ENCODE measurements around the gene ADCY1.
A peak's percentile ranks its signal among the peaks of the same experiment; 100 is the strongest.

The ADCY1 gene

DNA sequence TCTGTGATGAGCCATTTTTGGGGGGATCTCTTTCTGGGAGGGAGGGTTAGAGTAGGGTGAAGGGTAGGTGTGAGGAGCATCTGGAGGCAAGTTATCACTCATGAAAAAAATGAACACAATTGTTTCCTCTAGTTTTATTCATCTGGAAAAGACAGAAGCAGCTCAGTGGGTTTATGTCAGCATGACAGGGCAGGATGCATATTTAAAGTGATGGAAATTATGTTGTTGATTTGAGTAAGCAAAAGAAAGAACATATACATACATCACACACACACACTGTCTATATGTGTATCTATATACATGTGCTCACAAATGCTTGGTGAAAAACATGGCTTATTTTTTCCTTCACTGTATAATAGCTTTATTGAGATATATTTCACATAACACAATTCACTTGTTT, 114.2 kb downstream of the ADCY1 start:
- DNase-seq, result no peak
- H3K4me1 ChIP-seq (ENCODE audit: control extremely low read depth in 1 of 4, control insufficient read depth in 4 of 4, insufficient read depth in 4 of 4, low read length in 3 of 4), result peaks cover 0 to 18% (median 10%) of the 10 kb centered on the region in 4 experiments
- POLR2A ChIA-PET, result no interaction called here
- no peak overlapping the region for H3K4me3 ChIP-seq (ENCODE audit: control insufficient read depth in 1 of 7, extremely low read depth in 1 of 7, insufficient read depth in 4 of 7, low read depth in 2 of 7, low read length in 6 of 7)
- CTCF ChIA-PET, result no interaction called here
- H3K27me3 ChIP-seq (replicated peaks in 2 of 5; ENCODE audit: control insufficient read depth in 4 of 5, insufficient read depth in 5 of 5, low read length in 4 of 5), result peaks cover 0 to 2% (median 0%) of the 10 kb centered on the region in 5 experiments
- H3K27ac ChIP-seq (ENCODE audit: insufficient read depth in 1 of 2, low read depth in 1 of 2, low read length in 2 of 2, poor library complexity in 1 of 2, severe bottlenecking in 2 of 2), result no peak overlapping the region
- H3K9me3 ChIP-seq (ENCODE audit: control extremely low read depth in 1 of 5, control insufficient read depth in 4 of 5, insufficient read depth in 2 of 5, low read depth in 1 of 5, low read length in 4 of 5), result no peaks in the 10 kb centered on the region
- H3K36me3 ChIP-seq (ENCODE audit: control insufficient read depth in 4 of 4, insufficient read depth in 4 of 4, low read length in 3 of 4), result no peaks in the 10 kb centered on the region

DNA sequence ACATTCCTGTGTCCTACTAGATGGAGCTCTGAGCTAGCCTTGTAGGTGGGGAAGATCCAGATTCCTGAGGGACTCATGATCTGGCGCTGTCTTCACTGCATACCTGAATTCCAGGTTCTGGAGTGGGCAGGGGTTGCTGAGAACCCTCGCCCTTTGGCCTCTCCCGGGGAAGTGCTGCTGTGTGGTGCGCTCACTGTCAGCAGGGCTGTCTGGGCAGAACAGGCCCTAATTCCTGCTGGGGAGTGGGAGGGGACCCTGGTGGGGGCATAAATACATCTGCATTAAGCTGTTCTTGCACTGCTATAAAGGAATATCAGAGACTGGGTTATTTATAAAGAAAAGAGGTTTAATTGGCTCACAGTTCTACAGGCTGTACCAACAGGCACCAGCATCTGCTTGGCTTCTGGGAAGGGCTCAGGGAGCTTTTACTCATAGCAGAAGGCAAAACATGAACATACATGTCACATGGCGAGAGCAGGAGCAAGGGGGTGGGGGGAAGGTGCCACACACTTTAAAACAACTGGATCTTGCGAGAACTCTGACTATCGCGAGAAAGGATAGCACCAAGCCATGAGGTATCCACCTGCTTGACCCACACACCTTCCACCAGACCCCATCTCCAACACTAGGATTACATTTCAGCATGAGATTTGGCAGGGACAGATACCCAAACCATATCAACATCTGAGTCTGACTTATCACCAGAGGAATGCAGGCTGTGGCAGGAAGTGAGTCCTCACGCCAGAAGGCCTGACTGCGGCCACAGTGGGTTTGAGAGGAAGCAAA, 115.0 kb downstream of the ADCY1 start:
- peaks cover 0 to 18% (median 10%) of the 10 kb centered on the region in 4 experiments for H3K4me1 ChIP-seq (ENCODE audit: control extremely low read depth in 1 of 4, control insufficient read depth in 4 of 4, insufficient read depth in 4 of 4, low read length in 3 of 4)
- peak; percentile 37 to 81 (median 74) for DNase-seq
- ChIA-PET CTCF (no interaction called here), POLR2A (no interaction called here)
- H3K36me3 ChIP-seq (ENCODE audit: control insufficient read depth in 4 of 4, insufficient read depth in 4 of 4, low read length in 3 of 4), result no peaks in the 10 kb centered on the region
- H3K27me3 ChIP-seq (replicated peaks in 2 of 5; ENCODE audit: control insufficient read depth in 4 of 5, insufficient read depth in 5 of 5, low read length in 4 of 5), result peaks cover 0 to 2% (median 0%) of the 10 kb centered on the region in 5 experiments
- no peaks in the 10 kb centered on the region for H3K9me3 ChIP-seq (ENCODE audit: control extremely low read depth in 1 of 5, control insufficient read depth in 4 of 5, insufficient read depth in 2 of 5, low read depth in 1 of 5, low read length in 4 of 5)
- no peak overlapping the region for H3K4me3 ChIP-seq (ENCODE audit: control insufficient read depth in 1 of 7, extremely low read depth in 1 of 7, insufficient read depth in 4 of 7, low read depth in 2 of 7, low read length in 6 of 7)
- WGBS (ENCODE audit: insufficient coverage), result 69% methylated on average over 9 of the region's 10 CpGs
- H3K27ac ChIP-seq (ENCODE audit: insufficient read depth in 1 of 2, low read depth in 1 of 2, low read length in 2 of 2, poor library complexity in 1 of 2, severe bottlenecking in 2 of 2), result no peak overlapping the region

DNA sequence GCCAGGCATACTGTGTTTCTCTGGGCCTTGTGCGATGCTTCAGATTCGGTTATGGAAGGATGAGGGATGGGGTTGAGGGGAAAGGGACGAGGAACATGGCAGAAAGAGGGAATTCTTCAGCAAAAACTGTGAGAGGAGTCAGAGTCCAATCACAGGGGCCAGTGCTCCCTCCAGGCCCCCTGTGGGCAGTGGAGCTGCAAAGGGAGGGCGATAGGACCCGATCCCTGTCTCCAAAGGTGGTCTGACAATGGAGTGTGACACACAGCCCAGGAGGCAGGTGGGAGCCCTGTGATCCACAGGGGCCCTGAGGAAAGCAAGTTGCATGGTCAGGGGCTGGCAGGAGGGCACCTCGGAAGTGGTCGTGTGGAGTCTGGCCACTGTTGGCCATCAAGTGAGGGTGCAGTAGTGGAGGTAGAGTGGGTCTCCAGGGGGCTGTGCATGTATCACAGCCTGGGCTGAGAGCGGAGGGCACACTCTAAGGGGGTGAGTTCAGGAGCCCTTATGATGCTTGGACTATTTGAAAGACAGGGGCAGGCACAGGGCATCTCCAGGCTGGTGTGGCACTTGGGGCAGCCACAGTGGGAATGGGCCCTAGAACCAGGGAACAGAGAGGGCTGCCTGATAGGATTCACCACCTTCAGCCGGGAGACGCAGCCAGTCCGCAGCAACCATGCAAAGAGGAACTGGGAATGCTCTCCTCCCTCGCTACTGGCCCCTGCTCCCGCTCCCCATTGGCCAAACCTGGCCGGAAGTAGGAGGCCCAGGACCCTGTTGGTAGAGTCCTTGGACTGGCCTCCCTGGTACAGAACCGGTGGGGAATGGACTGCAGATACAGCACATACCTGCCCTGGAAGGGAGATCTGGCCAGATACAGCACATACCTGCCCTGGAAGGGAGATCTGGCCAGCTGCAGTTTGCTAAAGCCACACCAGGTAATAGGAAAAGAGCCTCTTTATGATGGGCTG, 115.9 kb downstream of the ADCY1 start:
- WGBS (ENCODE audit: insufficient coverage), result 70% methylated on average over 13 of the region's 15 CpGs
- DNase-seq, result no peak
- POLR2A ChIA-PET, result no interaction called here
- H3K27me3 ChIP-seq (replicated peaks in 2 of 5; ENCODE audit: control insufficient read depth in 4 of 5, insufficient read depth in 5 of 5, low read length in 4 of 5), result no peaks in the 10 kb centered on the region
- no peak overlapping the region for H3K27ac ChIP-seq (ENCODE audit: insufficient read depth in 1 of 2, low read depth in 1 of 2, low read length in 2 of 2, poor library complexity in 1 of 2, severe bottlenecking in 2 of 2)
- peak overlapping the region in 1 of 7 experiments; percentile 8 for H3K4me3 ChIP-seq (ENCODE audit: control insufficient read depth in 1 of 7, extremely low read depth in 1 of 7, insufficient read depth in 4 of 7, low read depth in 2 of 7, low read length in 6 of 7)
- no peaks in the 10 kb centered on the region for H3K36me3 ChIP-seq (ENCODE audit: control insufficient read depth in 4 of 4, insufficient read depth in 4 of 4, low read length in 3 of 4)
- H3K4me1 ChIP-seq (ENCODE audit: control extremely low read depth in 1 of 4, control insufficient read depth in 4 of 4, insufficient read depth in 4 of 4, low read length in 3 of 4), result peaks cover 0 to 18% (median 10%) of the 10 kb centered on the region in 4 experiments
- CTCF ChIA-PET, result no interaction called here
- no peaks in the 10 kb centered on the region for H3K9me3 ChIP-seq (ENCODE audit: control extremely low read depth in 1 of 5, control insufficient read depth in 4 of 5, insufficient read depth in 2 of 5, low read depth in 1 of 5, low read length in 4 of 5)

DNA sequence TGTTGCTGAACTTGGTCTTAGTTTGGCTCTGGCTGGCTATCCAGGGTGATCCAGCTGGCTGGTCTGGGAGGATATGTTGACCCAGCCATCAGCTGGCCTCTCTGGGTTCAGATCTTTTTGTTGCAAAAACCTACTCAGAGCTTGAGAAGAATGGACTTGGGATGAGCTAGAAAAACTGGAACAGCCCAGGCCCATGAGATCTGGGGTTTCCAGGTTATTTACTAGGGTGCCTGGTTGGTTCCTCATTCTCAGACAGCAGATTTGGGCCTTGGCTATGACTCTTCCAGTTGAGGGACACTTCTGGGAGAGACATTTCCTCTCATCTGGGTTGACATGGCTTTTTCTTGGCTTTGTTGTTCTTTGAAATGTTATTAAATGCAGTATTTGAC, 116.6 kb downstream of the ADCY1 start:
- no peak overlapping the region for H3K27ac ChIP-seq (ENCODE audit: insufficient read depth in 1 of 2, low read depth in 1 of 2, low read length in 2 of 2, poor library complexity in 1 of 2, severe bottlenecking in 2 of 2)
- no peak overlapping the region for H3K4me3 ChIP-seq (ENCODE audit: control insufficient read depth in 1 of 7, extremely low read depth in 1 of 7, insufficient read depth in 4 of 7, low read depth in 2 of 7, low read length in 6 of 7)
- no peaks in the 10 kb centered on the region for H3K27me3 ChIP-seq (replicated peaks in 2 of 5; ENCODE audit: control insufficient read depth in 4 of 5, insufficient read depth in 5 of 5, low read length in 4 of 5)
- POLR2A ChIA-PET, result no interaction called here
- DNase-seq, result no peak
- CTCF ChIA-PET, result no interaction called here
- H3K36me3 ChIP-seq (ENCODE audit: control insufficient read depth in 4 of 4, insufficient read depth in 4 of 4, low read length in 3 of 4), result no peaks in the 10 kb centered on the region
- H3K9me3 ChIP-seq (ENCODE audit: control extremely low read depth in 1 of 5, control insufficient read depth in 4 of 5, insufficient read depth in 2 of 5, low read depth in 1 of 5, low read length in 4 of 5), result no peaks in the 10 kb centered on the region
- peaks cover 0 to 18% (median 10%) of the 10 kb centered on the region in 4 experiments for H3K4me1 ChIP-seq (ENCODE audit: control extremely low read depth in 1 of 4, control insufficient read depth in 4 of 4, insufficient read depth in 4 of 4, low read length in 3 of 4)

DNA sequence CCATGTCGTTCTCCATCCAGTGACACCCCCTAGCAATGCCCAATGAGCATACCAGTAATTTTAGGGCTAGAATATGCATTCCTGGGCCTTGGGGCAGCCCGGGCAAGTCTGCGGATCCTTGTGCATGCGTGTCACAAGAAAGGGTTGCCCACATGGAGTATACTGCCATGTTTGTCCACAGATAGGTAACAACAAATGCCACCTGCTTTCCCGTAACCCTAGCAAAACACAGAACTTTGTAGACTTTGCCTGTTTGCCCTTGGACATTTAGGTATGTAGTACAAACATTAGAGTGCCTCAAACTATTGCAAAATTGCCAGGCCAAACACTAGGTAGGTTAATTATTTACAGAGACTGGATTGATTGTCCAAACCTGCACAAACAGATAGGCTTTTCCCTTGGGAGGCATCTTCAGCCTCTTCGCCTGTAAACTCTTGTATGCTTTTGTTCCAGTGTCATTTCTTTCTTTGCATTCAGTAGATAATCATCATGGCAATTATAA, 117.0 kb downstream of the ADCY1 start:
- no peak for DNase-seq
- Histone ChIP-seq H3K27me3 (replicated peaks in 2 of 5; ENCODE audit: control insufficient read depth in 4 of 5, insufficient read depth in 5 of 5, low read length in 4 of 5) (no peaks in the 10 kb centered on the region), H3K4me3 (ENCODE audit: control insufficient read depth in 1 of 7, extremely low read depth in 1 of 7, insufficient read depth in 4 of 7, low read depth in 2 of 7, low read length in 6 of 7) (no peak overlapping the region), H3K36me3 (ENCODE audit: control insufficient read depth in 4 of 4, insufficient read depth in 4 of 4, low read length in 3 of 4) (no peaks in the 10 kb centered on the region), H3K4me1 (ENCODE audit: control extremely low read depth in 1 of 4, control insufficient read depth in 4 of 4, insufficient read depth in 4 of 4, low read length in 3 of 4) (peaks cover 0 to 18% (median 10%) of the 10 kb centered on the region in 4 experiments), H3K27ac (ENCODE audit: insufficient read depth in 1 of 2, low read depth in 1 of 2, low read length in 2 of 2, poor library complexity in 1 of 2, severe bottlenecking in 2 of 2) (no peak overlapping the region), H3K9me3 (ENCODE audit: control extremely low read depth in 1 of 5, control insufficient read depth in 4 of 5, insufficient read depth in 2 of 5, low read depth in 1 of 5, low read length in 4 of 5) (no peaks in the 10 kb centered on the region)
- POLR2A ChIA-PET, result no interaction called here
- CTCF ChIA-PET, result no interaction called here
- 92% methylated on average over 3 of the region's 6 CpGs for WGBS (ENCODE audit: insufficient coverage)

DNA sequence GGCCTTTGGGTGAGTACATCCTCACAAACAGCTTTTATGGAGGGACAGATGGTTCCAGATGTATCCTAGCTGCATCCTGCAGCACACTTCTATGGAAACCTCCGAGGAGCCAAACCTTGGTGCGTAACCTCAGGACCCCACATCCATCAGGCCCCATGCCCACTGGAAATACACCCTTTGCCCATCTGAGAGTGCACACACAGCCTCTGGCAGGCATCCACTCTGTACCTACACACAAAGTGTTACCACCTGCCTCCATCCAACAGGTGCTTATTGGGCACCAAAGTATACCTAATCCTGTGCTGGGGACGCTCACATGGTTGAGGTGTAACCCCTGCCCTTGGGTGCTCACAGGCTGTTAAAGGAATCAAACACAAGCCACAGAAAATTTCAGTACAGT, 117.9 kb downstream of the ADCY1 start:
- WGBS (ENCODE audit: insufficient coverage), result 100% methylated on average over 3 of the region's 3 CpGs
- H3K27ac ChIP-seq (ENCODE audit: insufficient read depth in 1 of 2, low read depth in 1 of 2, low read length in 2 of 2, poor library complexity in 1 of 2, severe bottlenecking in 2 of 2), result no peak overlapping the region
- no peaks in the 10 kb centered on the region for H3K27me3 ChIP-seq (replicated peaks in 2 of 5; ENCODE audit: control insufficient read depth in 4 of 5, insufficient read depth in 5 of 5, low read length in 4 of 5)
- ChIA-PET CTCF (no interaction called here), POLR2A (no interaction called here)
- peaks cover 0 to 18% (median 10%) of the 10 kb centered on the region in 4 experiments for H3K4me1 ChIP-seq (ENCODE audit: control extremely low read depth in 1 of 4, control insufficient read depth in 4 of 4, insufficient read depth in 4 of 4, low read length in 3 of 4)
- no peaks in the 10 kb centered on the region for H3K9me3 ChIP-seq (ENCODE audit: control extremely low read depth in 1 of 5, control insufficient read depth in 4 of 5, insufficient read depth in 2 of 5, low read depth in 1 of 5, low read length in 4 of 5)
- no peak for DNase-seq
- no peak overlapping the region for H3K4me3 ChIP-seq (ENCODE audit: control insufficient read depth in 1 of 7, extremely low read depth in 1 of 7, insufficient read depth in 4 of 7, low read depth in 2 of 7, low read length in 6 of 7)
- H3K36me3 ChIP-seq (ENCODE audit: control insufficient read depth in 4 of 4, insufficient read depth in 4 of 4, low read length in 3 of 4), result no peaks in the 10 kb centered on the region
